Hepatic stellate cell (primary cell): Measurements from ENCODE around the gene ESPNL.
A peak's percentile ranks its signal among the peaks of the same experiment; 100 is the strongest.
"Not testable (repeated sequence)": the region's sequence is repeated elsewhere in the genome, so short reads cannot be mapped to it uniquely, and the experiment has no call there.

Source experiments
- DNase-seq: peaks from one replicate; pipeline ENCODE4 v3.0.0; 2011; ENCODE audit warnings: low spot score

Gene ESPNL

DNA sequence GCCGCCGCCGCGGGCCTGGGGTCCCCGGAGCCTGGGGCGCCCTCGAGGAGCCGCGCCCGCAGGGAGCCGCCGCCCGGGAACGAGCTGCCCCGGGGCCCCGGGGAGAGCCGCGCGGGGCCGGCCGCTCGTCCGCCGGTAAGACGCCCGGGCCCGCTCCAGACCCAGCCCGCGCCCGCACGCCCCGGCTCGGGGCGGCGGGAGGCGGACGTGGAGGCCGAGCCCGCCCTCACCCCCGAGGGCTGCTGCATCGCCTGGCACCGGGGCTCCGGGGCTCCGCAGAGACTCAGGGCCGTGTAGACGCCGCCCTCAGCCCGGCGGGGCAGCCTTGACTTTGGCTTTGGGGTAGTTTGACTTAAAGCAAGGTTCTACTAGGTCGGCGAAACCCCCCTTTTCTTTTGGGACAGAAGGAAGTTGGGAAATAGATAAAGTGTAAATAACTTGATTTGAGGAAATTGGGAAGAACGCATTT lies 59.0 kb downstream of the ESPNL start:
- no peak for DNase-seq

GRCh38 chr2:238159661-238160205 lies 59.6 kb downstream of the ESPNL start:
- DNase-seq, result no peak

DNA sequence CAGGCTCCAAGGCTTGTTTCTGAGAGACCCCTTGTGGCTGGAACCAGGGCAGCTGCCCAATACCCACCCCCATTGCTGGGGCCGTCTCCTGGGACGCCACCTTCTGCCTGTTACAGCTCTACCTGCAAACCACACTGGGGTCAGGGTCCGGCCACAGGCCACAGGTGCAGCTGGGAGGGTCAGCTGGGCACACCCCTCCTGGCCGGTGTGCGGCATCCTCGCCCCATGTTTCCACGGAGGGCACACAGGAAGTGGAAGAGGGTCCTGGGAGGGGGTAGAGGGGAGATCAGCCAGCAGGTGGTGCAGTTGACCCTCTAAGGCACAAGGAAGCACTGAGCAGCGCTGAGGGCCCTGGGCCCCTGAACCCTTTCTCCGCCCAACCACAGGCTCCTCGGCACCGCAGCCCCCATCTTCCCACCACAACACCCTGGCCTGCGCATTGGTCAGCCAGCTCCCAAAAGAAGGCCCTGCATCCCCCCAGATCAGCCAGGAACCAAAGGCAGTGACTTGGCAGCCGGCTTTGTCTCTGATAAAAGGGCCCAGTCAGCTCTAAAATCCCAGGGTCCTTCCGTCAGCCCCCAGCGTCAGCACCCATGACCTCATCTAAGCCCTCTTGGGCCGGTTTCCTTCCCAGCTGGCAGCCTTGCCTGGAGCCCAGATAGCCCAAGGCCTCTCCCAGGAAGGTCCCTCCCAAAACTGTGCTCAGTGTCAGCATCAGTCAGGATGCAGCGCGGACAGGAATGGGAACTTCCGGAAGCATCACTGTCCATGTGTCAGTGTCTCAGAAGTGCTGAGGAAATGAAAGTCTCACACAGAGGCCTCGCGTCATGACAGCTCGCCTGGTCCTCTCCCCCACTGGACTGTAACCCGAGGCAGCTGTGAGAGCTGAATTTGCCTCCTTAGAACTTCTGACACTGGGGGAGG lies 60.3 kb downstream of the ESPNL start:
- DNase-seq, result no peak

DNA sequence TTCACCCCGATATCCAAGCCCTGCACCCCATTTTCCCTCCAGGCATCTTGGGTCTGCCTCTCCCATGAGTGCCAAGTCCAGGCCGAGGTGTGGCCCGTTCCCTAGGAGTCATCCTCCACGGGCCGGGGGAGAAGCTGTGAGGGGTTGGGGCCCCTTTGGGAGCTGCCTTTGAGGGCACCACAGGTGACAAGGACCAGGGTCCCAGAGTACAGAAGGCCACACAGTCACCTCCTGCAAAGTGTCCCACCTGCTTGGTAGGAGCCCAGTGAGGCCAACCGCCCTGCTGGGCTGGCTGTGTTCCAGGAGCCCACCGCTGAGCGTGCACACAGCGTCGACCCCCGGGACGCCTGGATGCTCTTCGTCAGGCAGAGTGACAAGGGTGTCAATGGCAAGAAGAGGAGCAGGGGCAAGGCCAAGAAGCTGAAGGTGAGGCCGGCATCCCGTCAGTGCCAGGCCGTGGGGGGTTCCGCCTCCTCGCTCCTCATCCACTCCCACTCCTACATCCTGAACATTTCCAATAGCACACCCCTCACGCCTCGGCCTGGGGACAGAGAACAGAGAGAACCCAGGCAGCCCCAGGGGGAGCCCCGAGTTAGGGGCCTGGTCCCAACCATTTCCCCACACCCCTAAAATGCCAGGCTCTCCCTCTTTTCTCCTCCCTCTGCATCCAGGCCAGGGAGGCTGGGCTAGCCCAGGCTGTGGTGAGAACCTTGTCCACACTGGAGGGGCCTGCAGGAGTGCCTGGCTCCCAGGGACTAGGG lies 61.3 kb downstream of the ESPNL start:
- no peak for DNase-seq

GRCh38 chr2:238162251-238162845 lies 62.2 kb downstream of the ESPNL start:
- DNase-seq, result no peak

- no peak for DNase-seq
Measured at GRCh38 chr2:238162846-238163441, 62.8 kb downstream of the ESPNL start.

GRCh38 chr2:238163481-238164198 lies 63.5 kb downstream of the ESPNL start:
- DNase-seq, result no peak

DNA sequence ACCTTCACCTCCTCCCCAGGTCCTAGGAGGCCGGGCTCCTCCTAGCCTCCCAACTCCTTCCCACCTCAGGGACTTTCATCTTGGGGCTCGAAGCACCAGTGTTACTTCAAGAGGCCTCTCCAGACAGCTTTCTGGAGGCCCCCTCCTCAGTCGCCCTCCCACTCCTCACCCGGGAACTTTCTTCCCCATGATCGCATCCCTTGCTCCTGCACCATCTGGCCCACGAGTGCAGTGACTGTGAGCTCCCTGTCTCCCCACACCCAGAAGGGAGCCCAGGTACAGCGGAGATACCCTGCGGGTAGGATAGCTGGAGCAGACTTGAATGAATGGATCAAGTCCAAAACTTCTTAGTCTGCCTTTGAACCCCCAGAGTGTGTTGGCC lies 64.8 kb downstream of the ESPNL start:
- DNase-seq, result no peak

GRCh38 chr2:238165288-238165921 lies 65.3 kb downstream of the ESPNL start:
- DNase-seq, result no peak

DNA sequence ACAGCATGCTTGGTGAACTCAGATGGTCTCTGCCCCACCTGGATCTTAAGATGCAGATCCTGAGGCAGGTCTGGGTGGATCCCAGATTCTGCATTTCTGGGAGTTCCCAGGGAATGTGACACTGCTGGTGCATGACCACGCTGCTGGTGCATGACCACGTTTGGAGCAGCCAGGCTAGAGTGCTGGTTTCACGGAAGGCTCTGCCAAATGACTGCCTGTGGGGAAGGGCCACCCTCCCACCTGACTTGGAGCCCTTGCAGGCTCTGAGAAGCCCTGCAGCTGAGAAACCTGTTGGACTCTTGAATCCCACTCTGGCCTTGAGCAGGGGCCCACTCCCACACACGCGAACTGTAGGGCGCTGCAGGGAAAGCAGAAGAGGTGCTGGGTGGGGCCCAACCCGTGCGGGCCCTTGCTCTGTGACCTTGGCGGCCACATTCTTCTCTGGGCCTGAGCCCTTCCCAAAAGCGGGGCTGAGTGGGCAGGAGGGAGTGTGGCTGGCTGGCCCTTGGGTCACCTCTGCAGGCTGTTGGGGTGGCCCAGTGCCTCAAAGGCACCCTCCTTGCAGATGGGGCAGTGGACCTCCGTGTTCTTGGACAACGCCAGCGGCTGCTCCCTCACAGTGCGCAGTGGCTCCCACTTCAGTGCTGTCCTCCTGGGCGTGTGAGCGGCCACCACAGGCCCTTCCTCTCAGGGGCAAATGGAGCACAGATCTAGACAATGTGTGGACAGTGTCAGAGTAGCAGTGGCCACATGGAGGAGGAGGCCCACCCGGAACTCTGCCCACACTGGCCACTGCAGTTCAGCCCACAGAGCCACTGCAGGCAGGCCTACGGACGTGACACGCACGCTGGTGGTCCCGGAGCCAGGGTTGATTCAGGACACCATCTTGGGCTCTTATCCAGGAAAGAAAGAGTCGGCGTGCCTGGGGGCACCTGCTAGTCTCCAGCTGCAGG lies 66.5 kb downstream of the ESPNL start:
- no peak for DNase-seq

GRCh38 chr2:238167344-238167715 lies 67.2 kb downstream of the ESPNL start:
- no peak for DNase-seq

DNA sequence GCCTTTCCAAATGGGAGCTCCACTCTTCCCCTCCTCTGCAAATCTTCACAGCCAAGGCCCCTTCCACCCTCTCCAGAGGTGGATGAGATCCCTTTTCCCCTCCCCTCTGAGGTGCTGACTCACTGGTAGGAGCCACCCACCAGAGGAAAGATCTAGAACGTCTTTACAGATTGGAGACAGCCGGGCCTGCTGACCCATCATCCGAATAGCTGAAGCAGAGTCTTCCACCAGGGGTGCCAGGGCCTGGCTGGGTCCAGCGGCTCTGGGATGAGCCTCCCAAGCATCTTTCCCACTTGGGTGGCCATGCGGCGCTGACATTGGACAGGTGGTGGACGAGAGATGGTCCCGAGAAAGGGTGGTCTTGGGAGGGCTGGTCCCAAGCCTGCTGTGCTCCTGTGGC lies 67.6 kb downstream of the ESPNL start:
- DNase-seq, result peak; percentile 54

DNA sequence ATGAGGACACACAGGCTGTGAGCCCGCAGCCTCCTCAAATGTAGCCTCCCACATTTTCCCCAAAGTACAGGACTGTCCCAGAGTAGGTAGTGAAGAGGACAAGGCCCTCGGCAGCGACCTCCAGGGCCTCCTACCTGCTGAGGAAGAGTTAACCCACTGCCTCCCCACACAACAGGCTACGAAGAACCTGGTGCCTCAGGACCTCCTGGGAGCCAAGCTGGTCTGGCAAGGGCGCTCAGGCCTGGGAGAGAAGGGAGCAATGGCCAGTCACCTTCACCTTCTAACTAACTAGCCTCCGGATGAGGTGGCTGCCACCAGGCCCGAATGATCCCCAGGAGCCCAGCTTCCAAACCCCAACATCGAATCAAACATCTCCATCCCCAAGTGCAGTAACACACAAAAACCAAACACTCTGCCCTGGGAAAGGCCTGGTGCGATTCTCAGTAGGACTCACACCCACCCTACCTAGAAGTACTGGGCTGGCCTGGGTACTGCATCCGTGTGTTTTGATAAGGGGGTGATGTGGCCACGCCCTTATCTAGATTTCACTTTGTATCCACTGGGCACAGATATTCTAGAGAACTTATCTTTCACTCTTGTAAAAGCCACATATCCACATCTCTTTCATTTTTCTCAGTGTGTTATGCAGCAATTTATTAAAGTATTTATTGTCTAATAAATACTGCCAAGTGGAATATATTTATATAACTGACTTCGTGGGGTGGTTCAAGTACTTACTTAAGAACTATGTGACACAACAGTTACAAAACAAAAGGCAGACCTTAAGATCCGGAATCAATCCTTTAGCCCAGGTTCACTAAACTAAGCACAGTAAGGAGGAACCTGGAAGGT lies 68.3 kb downstream of the ESPNL start:
- DNase-seq, result no peak

GRCh38 chr2:238169048-238169707 lies 69.0 kb downstream of the ESPNL start:
- peak; percentile 86 for DNase-seq

- DNase-seq, result peak; percentile 97
Measured at GRCh38 chr2:238169708-238170251, 69.6 kb downstream of the ESPNL start.

DNA sequence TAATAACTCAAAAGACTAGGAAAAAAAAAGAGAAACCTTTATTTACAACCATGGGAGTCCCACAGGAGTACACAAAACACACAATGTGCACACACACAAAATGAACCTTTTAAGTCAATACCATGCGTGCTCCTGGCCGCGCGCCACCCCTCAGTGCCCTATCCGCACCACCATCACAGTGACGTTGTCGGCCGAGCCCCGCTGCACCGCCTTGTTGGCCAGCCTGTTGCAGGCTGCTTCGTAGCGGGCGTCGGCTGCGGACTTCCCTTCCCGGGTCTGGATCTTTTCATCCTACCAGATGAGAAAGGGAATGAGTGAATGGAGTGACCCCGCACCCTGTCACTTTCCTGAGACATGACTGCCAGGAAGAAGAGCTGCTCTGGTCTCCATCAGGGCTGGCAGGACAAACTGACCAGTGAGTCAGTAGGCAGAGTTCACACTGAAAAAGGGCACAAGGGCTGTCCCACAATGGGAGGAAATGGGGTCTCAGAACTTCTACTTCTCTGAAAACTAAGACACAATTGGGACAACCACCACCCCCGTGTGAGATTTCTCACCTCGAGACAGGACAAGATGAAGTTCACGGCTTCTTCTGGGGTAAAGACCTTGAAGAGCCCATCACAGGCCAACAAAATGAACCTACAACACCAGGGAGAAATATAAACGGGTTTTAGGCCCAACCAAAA lies 70.4 kb downstream of the ESPNL start:
- no peak for DNase-seq

DNA sequence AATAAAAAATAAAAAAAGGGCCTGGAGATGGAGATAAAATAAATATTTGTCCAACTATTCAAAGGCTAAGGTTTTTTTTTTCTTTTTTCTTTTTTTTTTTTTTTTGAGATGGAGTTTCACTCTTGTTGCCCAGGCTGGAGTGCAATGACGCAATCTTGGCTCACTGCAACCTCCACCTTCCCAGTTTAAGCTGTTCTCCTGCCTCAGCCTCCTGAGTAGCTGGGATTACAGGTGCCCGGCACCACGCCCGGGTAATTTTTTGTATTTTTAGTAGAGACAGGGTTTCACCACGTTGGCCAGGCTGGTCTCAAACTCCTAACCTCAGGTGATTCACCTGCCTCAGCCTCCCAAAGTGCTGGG lies 70.9 kb downstream of the ESPNL start:
- not testable (repeated sequence) for DNase-seq
